Cardiac muscle cell (in vitro differentiated cells and primary cell): ENCODE results near the gene NADK. TPM values are rescaled to one million over a fixed set of nuclear protein-coding genes. Genes with fewer than 3 reads are reported as not detected.

Experiments
- DNase-seq, 2 donors: peaks; one replicate each; pipeline versions ENCODE4 v3.0.0 to v3.0.0-alpha.2; 2010 to 2017; ENCODE audit warnings: low read depth in 1 of 2, low spot score in 1 of 2
- H3K27ac ChIP-seq: fragments of 200-600 bp; sonication (generic); 2 replicates; pipeline ENCODE4 v1.5.1; 2016
- H3K27me3 ChIP-seq: fragments of 200-600 bp; sonication (generic); 2 replicates; pipeline ENCODE4 v1.6.0; 2016; ENCODE audit warnings: control low read depth
- H3K36me3 ChIP-seq: fragments of 200-600 bp; sonication (generic); 2 replicates; pipeline ENCODE4 v1.5.1; 2016; ENCODE audit warnings: control low read depth
- H3K4me1 ChIP-seq: fragments of 200-600 bp; sonication (generic); 2 replicates; pipeline ENCODE4 v1.8.1; 2017; ENCODE audit warnings: low read depth, mild to moderate bottlenecking, mixed run types
- H3K4me3 ChIP-seq: fragments of 200-600 bp; sonication (generic); 2 replicates; pipeline ENCODE4 v1.5.1; 2016; ENCODE audit warnings: mild to moderate bottlenecking
- H3K9me3 ChIP-seq: fragments of 200-600 bp; sonication (generic); 2 replicates; pipeline ENCODE4 v1.5.1; 2017; ENCODE audit warnings: low read depth, mild to moderate bottlenecking, control low read depth
- CTCF ChIP-seq: IDR thresholded peaks from 2 replicates; pipeline ENCODE4 v1.5.1; 2012; ENCODE audit warnings: low read depth, mild to moderate bottlenecking, low read length
- polyA plus RNA-seq: library from polyadenylated mRNA; unstranded; fragments of >200 nt; fragmentation: Nextera tagmentation; extraction: Ambion mirVana; gene quantifications from 2 replicates; pipeline ENCODE4 v1.2.1, GENCODE V29; 2016
- total RNA-seq: library from RNA; depleted of rRNA; stranded (reverse); fragments of >200 nt; gene quantifications from 2 replicates; pipeline ENCODE4 v1.2.3, GENCODE V29; 2016

NADK gene
- total and polyA plus RNA-seq, 2 experiments from 2014 or later = 42.7 to 71.2 TPM

- Histone ChIP-seq H3K27ac (no peak overlapping the region), H3K4me1 (no peaks in the 10 kb centered on the region), H3K4me3 (no peak overlapping the region), H3K9me3 (no peaks in the 10 kb centered on the region), H3K36me3 (peaks cover 18% of the 10 kb centered on the region), H3K27me3 (no peaks in the 10 kb centered on the region)
- DNase-seq = no peak
- TF ChIP-seq CTCF = no peak
These were observed 18.0 kb downstream of the NADK start for GRCh38 chr1:1760345-1760650.

GRCh38 chr1:1759456-1760344 is 18.6 kb downstream of the NADK start:
- no peak for DNase-seq
- H3K4me3 ChIP-seq = no peak overlapping the region
- TF ChIP-seq CTCF = no peak
- no peak overlapping the region for H3K27ac ChIP-seq
- no peaks in the 10 kb centered on the region for H3K9me3 ChIP-seq
- no peaks in the 10 kb centered on the region for H3K4me1 ChIP-seq
- H3K27me3 ChIP-seq = no peaks in the 10 kb centered on the region
- peaks cover 17% of the 10 kb centered on the region for H3K36me3 ChIP-seq

- Histone ChIP-seq H3K4me3 (no peak overlapping the region), H3K27me3 (no peaks in the 10 kb centered on the region), H3K27ac (no peak overlapping the region), H3K4me1 (no peaks in the 10 kb centered on the region), H3K36me3 (peaks cover 17% of the 10 kb centered on the region), H3K9me3 (no peaks in the 10 kb centered on the region)
- DNase-seq = no peak
- no peak for TF ChIP-seq CTCF
These were observed 19.4 kb downstream of the NADK start for GRCh38 chr1:1758692-1759455.

- Histone ChIP-seq H3K36me3 (peaks cover 21% of the 10 kb centered on the region), H3K27me3 (no peaks in the 10 kb centered on the region), H3K4me3 (no peak overlapping the region), H3K4me1 (no peaks in the 10 kb centered on the region), H3K27ac (no peak overlapping the region), H3K9me3 (no peaks in the 10 kb centered on the region)
- no peak for DNase-seq
- no peak for TF ChIP-seq CTCF
These were observed 20.1 kb downstream of the NADK start for GRCh38 chr1:1758059-1758621.

GRCh38 chr1:1757422-1758058 is 20.7 kb downstream of the NADK start:
- no peaks in the 10 kb centered on the region for H3K27me3 ChIP-seq
- H3K4me3 ChIP-seq = no peak overlapping the region
- TF ChIP-seq CTCF = no peak
- H3K27ac ChIP-seq = no peak overlapping the region
- H3K36me3 ChIP-seq = peaks cover 21% of the 10 kb centered on the region
- H3K4me1 ChIP-seq = no peaks in the 10 kb centered on the region
- H3K9me3 ChIP-seq = no peaks in the 10 kb centered on the region
- no peak for DNase-seq
